Measurements from ENCODE around the gene FDX2.
A peak's percentile ranks its signal among the peaks of the same experiment; 100 is the strongest.

GRCh38 chr19:10286803-10287737, 28.7 kb downstream of the FDX2 start, which contains the start of gene ICAM4:
- TF ChIP-seq MAZ (IDR thresholded peaks at IDR 0.05; ENCODE audit: borderline replicate concordance, low read depth, low read length) = peak; percentile 65; the same call in 1 of the 2 replicates
- no peak for TF ChIP-seq RFX5 (IDR thresholded peaks at IDR 0.05; ENCODE audit: low read depth, low read length)
- TF ChIP-seq BHLHE40 (IDR thresholded peaks at IDR 0.05; ENCODE audit: low read depth, low read length) = no peak
- TF ChIP-seq RAD21 (IDR thresholded peaks at IDR 0.05; ENCODE audit: low read length) = no peak
- no peak for TF ChIP-seq CTCF (conservative IDR thresholded peaks at IDR 0.05; ENCODE audit: low read depth, low read length)
- no peak for TF ChIP-seq CEBPB (IDR thresholded peaks at IDR 0.05; ENCODE audit: low read depth, low read length)
- no peak for TF ChIP-seq POLR2A (IDR thresholded peaks at IDR 0.05; ENCODE audit: low read depth, low read length)
- no peak for TF ChIP-seq USF2 (IDR thresholded peaks at IDR 0.05; ENCODE audit: low read depth, low read length)
- no peak for TF ChIP-seq RCOR1 (IDR thresholded peaks at IDR 0.05; ENCODE audit: insufficient replicate concordance, low read length)
